Measurements from ENCODE around the gene MICU2.

The MICU2 gene

GRCh38 chr13:21548577-21548976 is 55.4 kb downstream of the MICU2 start:
- H3K36me3 ChIP-seq, result no peaks in the 10 kb centered on the region; the same call in none of the 2 replicates
- H3K27me3 ChIP-seq (ENCODE audit: insufficient read depth, low read depth, severe bottlenecking), result no peaks in the 10 kb centered on the region
- DNase-seq, result no peak
- no peak for TF ChIP-seq CTCF (IDR thresholded peaks at IDR 0.05; ENCODE audit: low read depth, low read length)
- no peak overlapping the region for H3K4me3 ChIP-seq (ENCODE audit: low read depth, low read length)
- H3K9me3 ChIP-seq (ENCODE audit: severe bottlenecking), result no peaks in the 10 kb centered on the region
- H3K27ac ChIP-seq, result no peak overlapping the region

DNA sequence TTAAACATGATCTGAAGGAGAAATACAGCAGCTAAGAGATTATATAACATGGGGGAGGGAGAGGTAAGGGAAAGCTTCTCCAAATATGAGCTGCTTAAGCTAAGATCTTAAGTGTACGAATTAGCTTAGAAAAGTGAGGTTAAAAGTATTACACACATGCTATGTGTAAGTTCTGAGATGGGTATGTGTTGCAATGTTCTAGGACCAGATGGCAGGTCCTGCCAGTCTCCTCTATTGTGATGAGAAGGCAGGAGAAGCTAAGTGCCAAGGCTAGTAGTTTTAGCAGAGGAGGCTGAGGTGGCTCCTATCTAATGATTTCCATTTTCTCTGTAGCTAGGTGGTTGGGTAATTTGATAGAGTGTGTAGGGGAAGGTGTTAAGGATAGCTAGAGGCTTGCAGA is 57.6 kb downstream of the MICU2 start:
- no peak for TF ChIP-seq CTCF (IDR thresholded peaks at IDR 0.05; ENCODE audit: low read depth, low read length)
- no peaks in the 10 kb centered on the region for H3K9me3 ChIP-seq (ENCODE audit: severe bottlenecking)
- H3K36me3 ChIP-seq, result no peaks in the 10 kb centered on the region; the same call in none of the 2 replicates
- DNase-seq, result no peak
- no peak overlapping the region for H3K4me3 ChIP-seq (ENCODE audit: low read depth, low read length)
- H3K27ac ChIP-seq, result no peak overlapping the region
- no peaks in the 10 kb centered on the region for H3K27me3 ChIP-seq (ENCODE audit: insufficient read depth, low read depth, severe bottlenecking)

- no peak for DNase-seq
- Histone ChIP-seq H3K4me3 (ENCODE audit: low read depth, low read length) (no peak overlapping the region), H3K27ac (no peak overlapping the region), H3K27me3 (ENCODE audit: insufficient read depth, low read depth, severe bottlenecking) (no peaks in the 10 kb centered on the region), H3K9me3 (ENCODE audit: severe bottlenecking) (no peaks in the 10 kb centered on the region), H3K36me3 (no peaks in the 10 kb centered on the region; the same call in none of the 2 replicates)
- no peak for TF ChIP-seq CTCF (IDR thresholded peaks at IDR 0.05; ENCODE audit: low read depth, low read length)
Observed at GRCh38 chr13:21544515-21544914, 59.5 kb downstream of the MICU2 start.

DNA sequence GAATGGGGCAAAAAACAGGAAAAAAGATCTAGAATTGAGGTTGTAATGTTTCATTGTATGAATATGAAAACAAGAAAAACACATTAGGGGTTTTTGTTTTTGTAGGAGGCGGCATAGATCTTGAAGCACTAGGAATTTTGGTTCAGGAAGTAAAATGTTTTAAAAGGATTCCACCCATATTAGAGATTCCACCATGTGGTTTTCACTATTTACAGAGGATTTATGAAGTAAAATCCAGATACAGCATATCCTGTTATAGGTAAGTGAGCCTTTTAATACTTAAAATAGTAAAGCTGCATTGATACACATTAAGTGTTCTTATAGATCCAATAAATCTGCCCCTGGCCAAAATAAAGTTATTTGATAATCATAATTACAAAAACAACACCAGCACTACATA is 61.4 kb downstream of the MICU2 start:
- no peak overlapping the region for H3K27ac ChIP-seq
- DNase-seq, result no peak
- H3K36me3 ChIP-seq, result no peaks in the 10 kb centered on the region; the same call in none of the 2 replicates
- no peak overlapping the region for H3K4me3 ChIP-seq (ENCODE audit: low read depth, low read length)
- H3K9me3 ChIP-seq (ENCODE audit: severe bottlenecking), result no peaks in the 10 kb centered on the region
- H3K27me3 ChIP-seq (ENCODE audit: insufficient read depth, low read depth, severe bottlenecking), result no peaks in the 10 kb centered on the region
- no peak for TF ChIP-seq CTCF (IDR thresholded peaks at IDR 0.05; ENCODE audit: low read depth, low read length)

DNA sequence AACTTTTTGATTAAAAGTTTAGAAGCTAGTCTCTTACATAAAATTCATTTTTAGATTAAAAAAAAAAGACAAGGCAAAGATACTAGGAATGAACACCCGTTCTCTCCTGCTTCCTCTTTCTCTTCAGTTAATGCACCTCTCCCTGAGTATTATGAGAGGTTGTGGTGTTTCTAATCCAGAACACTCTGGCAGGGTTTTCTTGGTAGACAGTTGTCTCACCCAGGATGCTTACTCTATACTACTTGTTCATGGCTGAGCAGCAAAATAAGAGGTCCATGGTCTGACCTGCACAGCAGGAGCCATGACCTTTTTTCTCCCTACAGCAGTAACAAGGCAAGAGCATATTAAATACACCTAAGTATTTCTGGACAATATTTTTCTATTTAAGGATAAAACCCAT is 62.0 kb downstream of the MICU2 start:
- no peak for DNase-seq
- no peak overlapping the region for H3K27ac ChIP-seq
- no peaks in the 10 kb centered on the region for H3K27me3 ChIP-seq (ENCODE audit: insufficient read depth, low read depth, severe bottlenecking)
- H3K9me3 ChIP-seq (ENCODE audit: severe bottlenecking), result no peaks in the 10 kb centered on the region
- TF ChIP-seq CTCF (IDR thresholded peaks at IDR 0.05; ENCODE audit: low read depth, low read length), result no peak
- H3K36me3 ChIP-seq, result no peaks in the 10 kb centered on the region; the same call in none of the 2 replicates
- no peak overlapping the region for H3K4me3 ChIP-seq (ENCODE audit: low read depth, low read length)

DNA sequence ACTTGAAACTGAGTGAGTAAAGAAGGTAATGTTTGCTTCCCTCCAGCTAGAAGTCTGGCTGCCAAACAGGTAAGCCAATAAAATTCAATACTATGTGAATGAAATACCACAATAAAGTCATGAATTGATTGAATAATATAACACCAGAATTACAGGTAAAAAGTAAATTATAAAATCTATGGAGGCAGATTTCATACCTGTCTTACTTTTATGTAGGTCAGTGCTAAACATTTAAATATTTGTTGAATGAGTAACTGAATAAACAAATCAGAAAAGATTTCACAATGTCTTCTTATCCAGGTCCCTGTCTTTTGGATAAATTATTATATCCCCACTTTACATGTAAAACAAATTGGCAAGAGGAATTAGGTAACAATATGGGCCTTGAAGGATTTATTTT is 62.7 kb downstream of the MICU2 start:
- no peak for DNase-seq
- Histone ChIP-seq H3K36me3 (no peaks in the 10 kb centered on the region; the same call in 1 of the 2 replicates), H3K4me3 (ENCODE audit: low read depth, low read length) (no peak overlapping the region), H3K9me3 (ENCODE audit: severe bottlenecking) (no peaks in the 10 kb centered on the region), H3K27me3 (ENCODE audit: insufficient read depth, low read depth, severe bottlenecking) (no peaks in the 10 kb centered on the region), H3K27ac (no peak overlapping the region)
- no peak for TF ChIP-seq CTCF (IDR thresholded peaks at IDR 0.05; ENCODE audit: low read depth, low read length)
